Hepatocyte (in vitro differentiated cells): ENCODE data around the gene SKAP2. TPM values are rescaled to one million over a fixed set of nuclear protein-coding genes. Genes with fewer than 3 reads are reported as not detected.
A peak's percentile ranks its signal among the peaks of the same experiment; 100 is the strongest.

Experiments used
- DNase-seq: peaks from one replicate; pipeline ENCODE4 v3.0.0-alpha.2; 2016; ENCODE audit warnings: low spot score
- H2AFZ ChIP-seq: fragments of 200-600 bp; sonication (generic); 2 replicates; pipeline ENCODE4 v1.6.0; 2016; ENCODE audit warnings: antibody characterized with exemption, mild to moderate bottlenecking
- H3K27ac ChIP-seq: fragments of 200-600 bp; sonication (generic); 2 replicates; pipeline ENCODE4 v1.5.1; 2016; ENCODE audit warnings: mild to moderate bottlenecking
- H3K27me3 ChIP-seq: fragments of 200-600 bp; sonication (generic); 2 replicates; pipeline ENCODE4 v1.6.1; 2016
- H3K36me3 ChIP-seq: fragments of 200-600 bp; sonication (generic); replicated peaks from 2 replicates; pipeline ENCODE4 v1.5.1; 2016; ENCODE audit warnings: low read depth; ENCODE audit not compliant: insufficient read depth
- H3K4me1 ChIP-seq: fragments of 200-600 bp; sonication (generic); 2 replicates; pipeline ENCODE4 v1.5.1; 2016; ENCODE audit warnings: mild to moderate bottlenecking, moderate library complexity; ENCODE audit not compliant: insufficient read depth
- H3K4me2 ChIP-seq: fragments of 200-600 bp; sonication (generic); 2 replicates; pipeline ENCODE4 v1.6.0; 2016
- H3K4me3 ChIP-seq: fragments of 200-600 bp; sonication (generic); 2 replicates; pipeline ENCODE4 v1.5.1; 2016; ENCODE audit warnings: mild to moderate bottlenecking
- H3K79me2 ChIP-seq: fragments of 200-600 bp; sonication (generic); 2 replicates; pipeline ENCODE4 v1.6.0; 2017; ENCODE audit warnings: mild to moderate bottlenecking
- H3K9me2 ChIP-seq: fragments of 200-600 bp; sonication (generic); replicated peaks from 2 replicates; pipeline ENCODE4 v1.6.0; 2017; ENCODE audit warnings: mild to moderate bottlenecking; ENCODE audit not compliant: insufficient read depth
- H3K9me3 ChIP-seq: fragments of 200-600 bp; sonication (generic); 2 replicates; pipeline ENCODE4 v1.5.1; 2016; ENCODE audit warnings: low read depth, mild to moderate bottlenecking
- H4K20me1 ChIP-seq: fragments of 200-600 bp; sonication (generic); 2 replicates; pipeline ENCODE4 v1.6.0; 2016; ENCODE audit warnings: mild to moderate bottlenecking; ENCODE audit not compliant: insufficient read depth, poor library complexity, severe bottlenecking
- CTCF ChIP-seq: fragments of 200-600 bp; sonication (generic); IDR thresholded peaks from 2 replicates; pipeline ENCODE4 v1.5.1; 2016; ENCODE audit warnings: antibody characterized with exemption, mild to moderate bottlenecking; ENCODE audit not compliant: poor library complexity
- EZH2 ChIP-seq: fragments of 200-600 bp; sonication (generic); IDR thresholded peaks from 2 replicates; pipeline ENCODE4 v1.6.1; 2016; ENCODE audit warnings: antibody characterized with exemption, mild to moderate bottlenecking, borderline replicate concordance
- EZH2phosphoT487 ChIP-seq: fragments of 200-600 bp; sonication (generic); IDR thresholded peaks from one replicate; pipeline ENCODE4 v1.6.1; 2018; ENCODE audit warnings: antibody characterized with exemption, mild to moderate bottlenecking, low read depth, moderate library complexity; ENCODE audit not compliant: unreplicated experiment, severe bottlenecking
- WGBS: methylation state at CpG from one replicate; pipeline ENCODE4 v1.1.6; 2016; ENCODE audit warnings: low lambda C conversion rate; ENCODE audit errors: missing lambda C conversion rate; 5-methylcytosine and 5-hydroxymethylcytosine counted together
- polyA plus RNA-seq: library from polyadenylated mRNA; unstranded; fragments of >200 nt; fragmentation: Nextera tagmentation; extraction: Ambion mirVana; gene quantifications from 2 replicates; pipeline ENCODE4 v1.2.1, GENCODE V29; 2016
- total RNA-seq: library from RNA; depleted of rRNA; stranded (reverse); fragments of >200 nt; gene quantifications from 2 replicates; pipeline ENCODE4 v1.2.3, GENCODE V29; 2014

Gene SKAP2
- 12.3 and 13.5 TPM in 2 replicates for total RNA-seq
- 8.4 and 11.7 TPM in 2 replicates for polyA plus RNA-seq

- Histone ChIP-seq H3K4me1 (no peaks in the 10 kb centered on the region), H2AFZ (peak within 1 kb of the TSS; percentile 77), H3K27ac (peak within 1 kb of the TSS; percentile 92), H3K36me3 (no peaks in the 10 kb centered on the region), H3K27me3 (peaks cover 22% of the 10 kb centered on the region), H3K4me3 (peak within 1 kb of the TSS; percentile 47), H3K9me3 (no peaks in the 10 kb centered on the region), H3K4me2 (peak within 1 kb of the TSS; percentile 77), H4K20me1 (no peaks in the 10 kb centered on the region), H3K79me2 (peaks cover 11% of the 10 kb centered on the region), H3K9me2 (no peaks in the 10 kb centered on the region)
- TF ChIP-seq CTCF (no peak), EZH2 (no peak), EZH2phosphoT487 (no peak)
- peak; percentile 100 for DNase-seq
- WGBS, result under 1% methylated on average over 48 of the region's 52 CpGs
Measured at GRCh38 chr7:26864309-26865093, at the start of gene SKAP2. Gene SKAP2, minus strand, starts transcription at chr7:26864590. Its CDS starts 161 bp downstream, at chr7:26864429.

GRCh38 chr7:26912933-26913536, 48.6 kb upstream of the SKAP2 start:
- Histone ChIP-seq H3K4me3 (no peak overlapping the region), H3K79me2 (no peaks in the 10 kb centered on the region), H4K20me1 (no peaks in the 10 kb centered on the region), H3K4me1 (no peaks in the 10 kb centered on the region), H3K27me3 (no peaks in the 10 kb centered on the region), H3K9me2 (no peaks in the 10 kb centered on the region), H3K27ac (no peak overlapping the region), H3K36me3 (no peaks in the 10 kb centered on the region), H3K4me2 (no peak overlapping the region), H2AFZ (no peak overlapping the region), H3K9me3 (no peaks in the 10 kb centered on the region)
- no peak for DNase-seq
- WGBS, result 67% methylated on average over 1 of the region's 1 CpG
- TF ChIP-seq EZH2, result no peak
- TF ChIP-seq CTCF, result no peak
- no peak for TF ChIP-seq EZH2phosphoT487

GRCh38 chr7:26912338-26912737, 47.9 kb upstream of the SKAP2 start:
- TF ChIP-seq EZH2 (no peak), CTCF (no peak), EZH2phosphoT487 (no peak)
- H2AFZ ChIP-seq, result no peak overlapping the region
- DNase-seq, result no peak

More at GRCh38 chr7:26912338-26912737, 47.9 kb upstream of the SKAP2 start:
- H4K20me1 ChIP-seq, result no peaks in the 10 kb centered on the region
- no peak overlapping the region for H3K4me3 ChIP-seq
- H3K36me3 ChIP-seq, result no peaks in the 10 kb centered on the region
- no peaks in the 10 kb centered on the region for H3K27me3 ChIP-seq
- H3K9me3 ChIP-seq, result no peaks in the 10 kb centered on the region
- no peaks in the 10 kb centered on the region for H3K9me2 ChIP-seq
- H3K27ac ChIP-seq, result no peak overlapping the region
- no peak overlapping the region for H3K4me2 ChIP-seq
- H3K79me2 ChIP-seq, result no peaks in the 10 kb centered on the region
- no peaks in the 10 kb centered on the region for H3K4me1 ChIP-seq
